ENCODE data around the gene CDA.

The CDA gene

GRCh38 chr1:20624709-20625108 is 35.8 kb downstream of the CDA start:
- TF ChIP-seq CTCF (IDR thresholded peaks at IDR 0.05; ENCODE audit: low read depth, low read length) = no peak
- no peak for DNase-seq (ENCODE audit: low read depth in 2 of 2)
- H3K4me3 ChIP-seq (replicated peaks in 1 of 2; ENCODE audit: low read depth in 2 of 2, low read length in 2 of 2) = no peak overlapping the region

DNA sequence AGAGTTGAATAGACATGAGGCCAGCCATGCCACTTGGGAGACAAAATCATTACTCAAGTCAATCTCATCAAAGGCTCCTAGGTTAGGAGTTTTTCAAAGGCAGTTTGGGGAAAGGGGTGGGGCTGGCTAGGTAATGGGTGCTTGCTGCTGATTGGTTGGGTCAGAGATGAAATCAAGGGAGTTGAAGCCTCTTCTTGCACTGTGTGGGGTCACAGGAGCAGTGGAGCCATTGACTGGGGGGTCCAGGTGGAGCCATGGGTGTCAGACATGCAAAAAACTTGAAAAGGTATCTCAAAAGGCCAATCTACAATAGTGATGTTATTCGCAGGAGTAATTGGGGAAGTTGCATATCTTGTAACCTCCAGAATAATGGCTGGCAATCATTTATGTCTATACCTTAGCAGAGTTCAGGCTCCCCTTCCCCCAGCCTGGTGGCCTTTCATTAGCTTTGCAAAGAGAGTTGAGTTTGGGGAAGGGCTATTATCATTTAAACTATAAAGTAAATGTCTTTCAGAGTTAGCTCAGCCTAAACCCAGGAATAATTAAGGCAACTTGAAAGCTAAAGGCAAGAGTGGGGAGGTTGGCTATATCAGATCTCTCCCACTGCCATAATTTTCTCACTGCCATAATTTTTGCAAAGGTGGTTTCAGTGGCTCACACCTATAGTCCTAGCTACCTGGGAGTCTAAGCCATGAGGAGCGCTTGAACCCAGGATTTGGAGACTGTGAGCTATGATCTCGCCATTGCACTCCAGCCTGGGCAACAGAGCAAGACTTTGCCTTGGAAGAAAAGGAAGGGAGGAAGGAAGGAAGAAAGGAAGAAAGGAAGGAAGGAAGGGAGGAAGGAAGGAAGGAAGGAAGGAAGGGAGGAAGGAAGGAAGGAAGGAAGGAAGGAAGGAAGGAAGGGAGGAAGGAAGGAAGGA is 36.5 kb downstream of the CDA start:
- H3K4me3 ChIP-seq (replicated peaks in 1 of 2; ENCODE audit: low read depth in 2 of 2, low read length in 2 of 2) = no peak overlapping the region
- DNase-seq (ENCODE audit: low read depth in 2 of 2) = no peak
- no peak for TF ChIP-seq CTCF (IDR thresholded peaks at IDR 0.05; ENCODE audit: low read depth, low read length)

DNA sequence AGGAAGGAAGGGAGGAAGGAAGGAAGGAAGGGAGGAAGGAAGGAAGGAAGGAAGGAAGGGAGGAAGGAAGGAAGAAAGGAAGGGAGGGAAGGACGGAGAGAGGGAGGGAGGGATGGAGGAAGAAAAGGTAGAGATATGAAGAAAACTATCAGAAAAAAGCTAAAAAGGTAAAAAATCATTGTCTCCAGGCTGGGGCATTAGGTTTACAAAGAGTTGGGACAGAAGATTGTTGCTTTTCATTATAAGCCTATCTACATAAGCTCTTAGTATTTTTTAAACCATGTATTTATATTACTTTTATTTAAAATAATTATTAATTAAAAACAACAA is 37.2 kb downstream of the CDA start:
- no peak for DNase-seq (ENCODE audit: low read depth in 2 of 2)
- TF ChIP-seq CTCF (IDR thresholded peaks at IDR 0.05; ENCODE audit: low read depth, low read length) = no peak
- no peak overlapping the region for H3K4me3 ChIP-seq (replicated peaks in 1 of 2; ENCODE audit: low read depth in 2 of 2, low read length in 2 of 2)

- H3K4me3 ChIP-seq (replicated peaks in 1 of 2; ENCODE audit: low read depth in 2 of 2, low read length in 2 of 2) = no peak overlapping the region
- DNase-seq (ENCODE audit: low read depth in 2 of 2) = no peak
- TF ChIP-seq CTCF (IDR thresholded peaks at IDR 0.05; ENCODE audit: low read depth, low read length) = no peak
Observed at GRCh38 chr1:20626524-20626923, 37.6 kb downstream of the CDA start.

DNA sequence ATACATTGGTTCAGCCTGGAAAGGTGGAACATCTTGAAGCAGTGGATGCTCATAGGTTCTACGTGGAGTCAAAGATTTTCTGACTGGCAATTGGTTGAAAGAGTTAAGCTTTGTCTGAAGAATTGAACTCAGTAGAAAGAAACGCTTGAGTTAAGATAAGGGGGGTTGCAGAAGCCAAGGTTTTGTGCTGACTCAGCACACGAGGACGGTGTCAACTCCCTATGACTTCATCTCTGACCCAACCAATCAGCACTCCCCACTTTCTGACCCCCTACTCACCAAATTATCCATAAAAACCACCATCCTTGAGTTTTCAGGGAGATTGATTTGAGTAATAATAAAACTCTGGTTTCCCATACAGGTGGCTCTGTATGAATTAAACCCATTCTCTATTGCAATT is 41.8 kb downstream of the CDA start:
- DNase-seq (ENCODE audit: low read depth in 2 of 2) = peak in 1 of 2 donors; percentile 26
- TF ChIP-seq CTCF (IDR thresholded peaks at IDR 0.05; ENCODE audit: low read depth, low read length) = no peak
- no peak overlapping the region for H3K4me3 ChIP-seq (replicated peaks in 1 of 2; ENCODE audit: low read depth in 2 of 2, low read length in 2 of 2)

DNA sequence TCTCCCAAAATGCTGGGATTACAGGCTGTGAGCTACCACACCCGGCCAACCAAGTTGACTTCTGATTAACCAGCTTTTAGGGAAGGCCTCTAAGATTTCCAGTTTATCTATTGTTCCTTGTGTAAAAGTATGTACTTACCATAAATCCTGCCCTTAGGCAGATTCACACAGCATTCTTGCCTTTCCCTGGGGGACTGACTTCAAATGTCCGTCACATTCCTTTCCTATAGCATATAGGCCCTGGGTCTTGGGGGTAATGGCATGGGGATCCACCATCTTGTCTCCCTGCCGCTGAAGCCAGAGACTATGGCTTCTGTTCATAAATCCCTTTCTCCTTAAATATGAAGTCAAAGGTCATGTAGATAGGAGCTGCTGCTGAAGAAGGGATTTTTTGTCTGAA is 43.5 kb downstream of the CDA start:
- H3K4me3 ChIP-seq (replicated peaks in 1 of 2; ENCODE audit: low read depth in 2 of 2, low read length in 2 of 2) = no peak overlapping the region
- no peak for DNase-seq (ENCODE audit: low read depth in 2 of 2)
- no peak for TF ChIP-seq CTCF (IDR thresholded peaks at IDR 0.05; ENCODE audit: low read depth, low read length)
